Stimulated activated CD4-positive, alpha-beta T cell treated with anti-CD3 and anti-CD28 coated beads, Interleukin-12 subunit alpha, Interleukin-12 subunit beta, amount 100 ng/mL, for 4 hours (primary cell): ENCODE data around the gene MESP2.

Experiments used
- DNase-seq: peaks from one replicate; pipeline ENCODE4 v3.0.0-alpha.2; 2020

Gene MESP2

DNA sequence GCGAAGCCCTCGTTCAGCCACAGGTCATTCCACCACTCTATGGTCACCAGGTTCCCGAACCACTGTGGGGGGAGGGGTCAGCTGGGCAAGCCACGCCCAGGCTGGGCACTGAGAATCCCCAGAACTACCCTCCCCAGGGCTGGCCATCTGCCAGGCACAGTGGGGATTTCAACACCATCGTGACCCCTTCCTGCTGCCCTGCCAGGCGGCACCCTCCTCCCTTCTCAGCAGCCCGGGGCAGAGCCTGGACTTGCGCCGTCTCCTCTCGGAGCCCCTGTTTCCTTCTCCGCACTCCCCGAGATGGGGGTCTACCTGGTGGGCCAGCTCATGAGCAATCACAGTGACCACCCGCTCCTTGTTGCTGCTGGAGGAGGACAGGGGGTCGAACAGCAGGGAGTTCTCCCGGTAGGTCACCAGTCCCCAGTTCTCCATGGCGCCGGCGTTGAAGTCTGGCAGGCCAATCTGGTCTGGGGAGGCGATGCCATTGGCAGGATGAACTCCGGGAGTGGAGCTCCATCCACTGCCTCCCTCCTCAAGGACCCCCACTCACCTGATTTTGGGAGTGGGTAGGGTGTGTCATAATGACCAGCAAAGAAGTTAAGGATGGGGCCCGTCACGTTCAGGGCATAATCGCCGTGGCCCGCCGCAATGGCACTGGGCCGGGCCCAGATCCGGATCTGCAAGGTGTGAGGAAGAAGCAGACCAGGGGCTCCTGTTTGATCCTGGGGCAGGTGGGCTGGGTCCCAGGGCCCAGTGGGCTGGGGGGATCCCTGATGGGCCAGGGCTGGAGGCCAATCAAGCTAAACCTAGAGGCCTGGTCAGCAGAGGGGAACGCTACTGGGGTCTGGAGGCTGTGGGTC, 28.0 kb downstream of the MESP2 start:
- no peak for DNase-seq

DNA sequence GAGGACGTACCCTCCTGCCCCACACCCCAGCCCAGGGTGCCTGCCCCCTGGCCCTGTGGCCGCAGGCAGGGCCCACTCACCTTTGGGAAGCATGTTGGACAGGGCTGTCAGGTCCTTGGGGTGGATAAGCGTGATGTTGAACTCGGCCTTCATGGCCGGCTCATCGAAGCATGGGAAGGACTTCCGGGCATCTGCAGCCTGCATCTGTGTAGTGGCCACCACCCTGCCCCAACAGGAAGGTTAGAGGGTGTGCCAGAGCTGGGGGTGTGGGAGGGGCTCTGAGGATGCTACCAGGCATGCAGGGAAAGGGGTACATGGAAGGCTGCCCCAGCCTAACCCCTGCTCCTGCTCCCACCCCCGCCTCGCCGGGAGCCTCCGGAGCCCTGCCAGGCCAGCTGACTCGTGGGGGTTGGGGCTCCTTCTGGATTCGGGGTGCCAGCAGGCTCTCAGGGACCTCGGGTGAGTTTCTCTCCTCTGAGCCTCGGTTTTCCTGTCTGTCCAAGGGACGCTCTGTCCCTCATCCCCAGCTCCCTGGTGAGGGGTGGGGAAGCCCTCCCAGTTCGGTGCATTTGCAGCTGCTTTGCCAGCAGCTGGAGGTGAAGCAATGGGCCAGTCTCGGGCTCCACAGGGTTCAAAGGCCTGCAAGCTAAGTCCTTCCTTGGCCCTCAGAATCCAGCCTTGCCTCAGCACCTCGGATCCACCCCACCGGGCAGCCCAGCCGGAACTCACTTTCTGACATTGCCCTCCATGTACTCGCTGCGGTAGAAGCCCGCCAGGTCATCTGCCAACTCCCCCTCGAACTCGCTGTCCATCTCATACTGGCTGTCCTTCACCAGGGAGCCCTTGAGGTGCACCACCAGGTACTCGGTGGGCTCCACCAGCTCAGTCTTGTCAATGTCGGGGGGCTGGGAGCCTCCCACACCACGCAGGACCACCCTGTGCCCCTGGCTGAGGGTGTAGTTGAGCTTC, 29.4 kb downstream of the MESP2 start:
- no peak for DNase-seq

DNA sequence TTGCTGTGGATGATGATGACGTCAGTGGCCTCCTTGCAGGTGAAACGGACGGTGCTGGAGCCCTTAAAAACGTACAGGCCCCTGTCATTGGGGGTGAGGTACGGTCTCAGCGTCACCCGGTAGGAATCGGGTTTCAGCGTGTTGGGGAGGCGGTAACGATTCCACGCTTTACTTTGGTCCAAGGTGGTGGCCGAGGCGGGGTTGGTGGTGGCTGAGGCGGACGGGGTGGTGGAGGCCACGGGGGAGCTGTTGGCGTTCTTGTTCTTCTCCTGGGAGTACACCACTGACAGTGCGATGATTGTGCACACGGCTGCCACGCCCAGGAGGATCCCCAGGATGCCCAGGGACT, 30.1 kb downstream of the MESP2 start:
- no peak for DNase-seq

DNA sequence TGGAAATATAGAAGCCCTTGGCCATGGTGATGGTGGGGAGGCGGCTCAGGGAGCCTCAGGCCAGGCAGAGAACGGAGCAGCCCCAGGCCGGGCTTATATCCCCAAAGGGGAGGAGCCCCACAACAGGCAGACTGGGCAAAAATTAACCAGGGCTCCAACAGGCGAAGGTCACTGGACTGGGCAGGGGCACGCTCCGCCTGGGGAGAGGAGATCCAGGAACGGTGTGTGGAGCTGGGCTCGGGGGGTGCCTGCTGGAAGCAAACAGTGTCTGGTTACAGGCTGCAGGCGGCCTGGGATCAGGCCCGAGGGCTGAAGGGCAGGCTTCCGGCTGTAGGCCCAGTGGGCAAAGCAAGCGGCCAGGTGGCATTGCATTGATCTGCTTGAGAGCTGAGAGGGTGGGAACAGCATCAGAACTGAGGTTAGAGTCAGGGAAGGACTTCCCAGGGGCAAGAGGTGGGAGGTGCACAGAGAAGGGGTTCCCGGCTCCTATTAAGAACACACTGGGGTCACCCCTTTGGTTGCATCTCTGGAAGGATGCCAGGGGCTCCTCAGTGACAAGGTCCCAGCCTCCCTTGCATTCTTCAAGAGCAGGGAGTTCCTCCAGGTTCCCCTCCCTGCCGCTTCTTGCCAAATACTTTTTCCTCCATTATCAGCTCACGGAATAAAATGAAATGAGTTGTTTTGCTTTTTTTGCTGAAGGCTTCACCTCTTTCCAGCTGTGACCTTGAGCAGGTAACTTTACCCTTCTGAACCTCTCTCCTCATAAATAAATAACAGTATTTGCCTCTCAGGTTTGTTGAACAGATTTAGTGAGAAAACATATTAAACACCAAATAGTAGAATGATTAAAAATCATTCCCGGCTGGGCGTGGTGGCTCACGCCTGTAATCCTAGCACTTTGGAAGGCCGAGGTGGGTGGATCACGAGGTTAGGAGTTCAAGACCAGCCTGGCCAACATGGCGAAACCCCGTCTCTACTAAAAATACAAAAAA, 30.7 kb downstream of the MESP2 start:
- no peak for DNase-seq

DNA sequence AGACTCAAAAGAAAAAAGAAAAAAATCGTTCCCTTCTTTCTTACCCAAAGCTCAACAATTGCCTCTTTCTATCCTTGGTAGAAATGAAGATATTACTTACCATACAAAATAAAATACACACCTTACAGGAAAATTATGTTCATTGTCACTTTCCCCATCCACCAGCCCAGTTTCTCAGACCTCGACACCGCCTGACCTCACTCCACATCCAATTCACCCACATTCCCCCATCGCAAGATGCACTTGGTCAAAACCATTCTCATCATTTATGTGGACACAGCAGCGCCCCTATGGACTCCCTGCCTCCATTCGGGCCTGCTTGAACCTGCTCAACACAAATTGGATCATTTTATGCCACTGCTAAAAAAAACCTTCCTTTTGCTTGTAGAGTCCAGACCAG, 31.6 kb downstream of the MESP2 start:
- DNase-seq = no peak

DNA sequence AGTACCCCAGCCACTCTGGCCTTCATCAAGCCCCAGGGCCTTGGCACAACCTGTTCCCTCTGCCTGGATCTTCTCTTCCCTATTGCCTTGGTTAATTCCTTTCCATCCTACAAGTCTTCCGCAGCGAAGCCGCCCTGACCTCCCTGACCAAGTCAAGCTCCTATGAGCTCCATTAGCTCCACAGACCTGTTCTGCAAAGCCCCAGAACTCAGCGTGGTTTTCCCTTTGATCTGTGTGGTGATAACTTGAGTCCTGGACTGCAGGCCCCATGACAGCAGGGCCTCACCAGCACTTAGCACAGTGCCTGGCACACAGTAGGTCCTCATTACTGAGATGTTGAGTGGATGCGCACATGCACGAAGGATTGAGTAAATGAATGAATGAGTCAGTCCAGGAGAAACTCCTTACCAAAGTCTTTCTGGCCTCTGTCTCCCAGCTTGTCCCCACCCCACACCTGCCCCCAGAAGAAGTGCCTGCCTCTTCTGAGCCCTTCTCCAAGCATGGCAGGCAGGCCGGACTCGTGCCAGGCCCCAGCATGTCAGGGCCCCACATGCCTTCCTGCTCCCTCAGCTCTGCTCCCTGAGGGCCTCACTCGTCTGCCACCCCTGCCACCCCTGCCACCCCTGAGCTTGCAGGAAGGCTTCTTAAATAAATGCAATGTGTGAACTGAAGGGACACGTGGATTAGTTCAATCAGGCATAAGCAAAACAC, 32.2 kb downstream of the MESP2 start:
- no peak for DNase-seq

DNA sequence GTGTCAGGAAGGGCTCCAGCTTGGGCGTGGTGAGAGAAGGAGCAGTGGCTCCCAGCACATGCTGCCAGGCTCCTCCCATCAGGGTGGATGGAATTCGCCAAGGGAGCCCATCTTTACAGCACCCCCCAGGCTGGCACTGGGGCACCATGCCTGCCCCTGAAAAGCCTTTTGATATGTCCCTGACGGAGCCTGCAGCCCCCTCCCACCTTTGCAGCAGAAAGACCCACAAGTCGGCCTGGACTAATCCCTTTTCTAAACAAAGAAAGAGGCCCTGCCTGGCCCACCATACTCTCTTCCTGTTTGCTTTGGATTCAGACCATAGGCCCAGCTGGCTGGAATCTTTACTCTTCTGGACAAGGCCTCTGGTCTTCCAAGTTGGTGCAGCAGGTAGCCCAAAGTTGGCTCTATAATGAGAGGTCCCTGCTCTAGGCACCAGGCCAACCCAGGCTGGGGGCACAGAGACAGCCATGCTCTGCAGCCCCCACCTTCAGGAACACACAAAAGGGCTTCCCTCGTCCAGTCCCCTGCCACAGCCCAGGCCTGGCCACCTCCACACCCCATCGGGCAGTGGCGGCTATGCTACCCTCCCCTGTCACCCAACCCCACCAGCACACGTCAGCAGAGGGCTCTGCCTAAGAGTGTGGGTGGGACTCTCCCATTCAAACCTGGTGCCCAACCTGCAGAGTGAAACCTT, 33.1 kb downstream of the MESP2 start:
- no peak for DNase-seq

DNA sequence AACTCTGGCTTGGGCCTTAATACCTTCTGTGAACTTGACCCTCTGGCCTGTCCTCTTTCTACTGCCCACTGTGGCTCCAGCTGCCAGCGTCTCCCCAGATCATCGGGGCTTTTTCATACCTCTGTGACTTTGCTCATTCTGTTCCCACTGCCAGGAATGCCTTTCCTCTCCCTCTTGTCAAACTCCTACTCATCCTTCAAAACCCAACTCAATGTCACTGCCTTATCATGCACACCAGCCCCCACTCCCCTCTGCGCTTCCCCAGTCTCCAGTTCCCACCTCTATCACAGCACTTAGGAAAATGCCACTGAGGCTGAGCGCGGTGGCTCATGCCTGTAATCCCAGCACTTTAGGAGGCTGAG, 33.6 kb downstream of the MESP2 start:
- DNase-seq = no peak

DNA sequence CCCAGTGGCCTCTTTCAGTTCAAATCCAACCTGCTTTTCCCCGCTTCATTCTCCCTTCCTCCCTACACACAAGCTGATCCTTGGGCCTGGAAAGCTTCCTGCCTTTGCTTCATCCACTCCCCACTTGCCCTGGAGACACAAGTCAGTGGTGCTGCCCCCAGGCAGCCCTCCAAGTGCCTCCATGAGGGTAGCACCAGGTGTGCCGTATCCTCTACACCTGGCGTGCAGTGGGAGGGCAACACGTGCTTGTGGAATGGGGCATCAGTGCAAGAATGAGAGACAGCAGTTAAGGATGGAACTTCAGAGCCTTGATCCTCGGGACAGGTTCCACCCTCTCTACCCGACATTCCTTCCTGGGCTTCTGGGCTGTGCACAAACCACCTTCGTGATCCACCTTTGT, 34.7 kb downstream of the MESP2 start:
- no peak for DNase-seq

DNA sequence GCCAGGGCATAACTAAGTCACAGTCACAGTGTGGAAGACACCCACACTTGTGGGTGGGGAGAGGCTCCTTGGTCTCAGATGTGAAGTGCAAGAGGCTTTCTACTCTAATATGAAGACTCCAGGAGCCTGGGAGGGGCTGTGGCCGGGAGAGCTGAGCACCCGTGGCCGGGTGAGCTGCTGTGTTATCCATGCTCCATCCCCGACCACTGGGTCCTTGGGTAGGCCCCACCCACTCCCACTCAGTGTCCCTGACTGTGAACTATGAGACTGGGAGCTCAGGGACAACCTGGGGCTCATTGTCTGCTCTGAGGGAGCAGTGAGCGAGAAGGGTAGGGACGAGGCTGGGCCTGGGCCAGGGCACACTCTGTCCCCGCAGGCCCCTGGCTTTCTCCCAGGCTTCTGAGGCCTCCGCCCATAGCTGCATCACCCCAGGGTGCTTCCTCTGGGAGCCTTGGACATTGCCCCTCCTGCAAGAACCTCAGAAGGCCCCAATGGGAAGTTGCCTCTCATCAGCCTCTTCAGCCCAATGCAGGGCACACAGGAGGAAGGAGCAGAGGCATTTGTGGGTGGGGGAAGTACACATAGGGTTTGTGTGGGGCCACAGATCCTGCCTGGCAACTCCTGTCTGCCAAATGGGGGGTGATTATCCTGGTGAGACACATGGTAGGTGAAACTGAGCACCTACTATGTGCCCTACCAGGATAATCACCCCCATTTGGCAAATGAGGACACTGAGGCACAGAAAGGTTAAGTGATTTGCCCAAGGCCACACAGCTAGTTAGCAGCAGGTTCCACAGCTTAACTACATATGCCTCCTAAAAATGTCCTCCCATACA, 36.1 kb downstream of the MESP2 start:
- no peak for DNase-seq

DNA sequence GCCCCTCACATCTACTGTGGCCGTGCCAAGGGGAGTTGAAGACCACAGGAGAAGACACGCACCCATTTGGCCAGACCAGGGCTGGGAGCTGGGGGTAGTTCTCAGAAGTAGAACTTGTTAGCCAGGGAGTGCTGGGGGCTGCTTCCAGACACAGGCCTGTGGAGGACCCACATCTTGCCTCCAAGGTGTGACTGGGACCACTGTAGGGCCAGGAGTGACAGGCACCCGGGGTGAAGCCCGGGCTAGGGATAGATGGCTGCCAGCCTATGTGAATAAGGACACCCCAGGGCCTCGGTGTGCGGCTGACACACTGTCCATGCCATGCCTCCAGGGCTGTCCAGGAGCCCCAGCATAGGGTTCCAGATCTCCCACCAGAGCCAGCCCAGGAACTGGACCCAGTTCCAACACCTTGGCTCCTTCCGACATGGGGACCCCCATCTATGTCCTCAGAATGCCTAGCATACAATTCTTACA, 36.8 kb downstream of the MESP2 start:
- no peak for DNase-seq

DNA sequence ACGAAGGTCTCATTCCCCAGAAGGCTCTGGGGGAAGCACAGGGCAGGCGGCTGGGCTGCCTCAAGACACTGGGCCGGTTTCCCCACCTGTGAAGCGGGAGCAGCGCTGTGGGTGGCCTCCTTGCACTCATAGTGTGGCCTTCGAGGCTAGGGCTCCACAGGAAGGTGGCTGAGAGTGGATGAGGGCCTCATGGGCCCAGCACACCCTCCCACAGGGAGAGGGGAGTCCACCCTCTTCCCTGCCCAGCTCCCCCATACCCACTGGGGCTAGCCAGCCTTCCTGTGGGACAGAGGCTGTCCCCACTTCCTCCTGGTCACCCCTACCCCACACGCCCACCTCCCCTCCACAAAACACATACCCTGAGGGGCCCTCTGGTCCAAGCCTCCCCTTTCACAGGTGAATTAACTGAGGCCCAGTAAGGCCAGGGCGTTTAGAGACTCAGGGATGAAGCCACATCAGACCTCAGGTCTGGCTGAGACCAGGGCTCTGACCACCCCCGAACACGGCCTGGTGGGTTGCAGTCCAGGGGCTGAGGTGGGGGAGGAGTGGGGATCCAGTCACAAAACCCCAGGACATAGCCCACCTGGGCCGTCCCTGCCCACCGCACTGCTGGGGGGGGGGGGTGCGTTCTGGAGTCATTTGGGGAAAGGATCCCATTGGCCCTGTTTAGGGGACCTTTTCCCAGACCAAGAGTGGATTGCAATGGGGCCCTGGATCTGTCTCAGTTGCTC, 37.4 kb downstream of the MESP2 start:
- DNase-seq = no peak

DNA sequence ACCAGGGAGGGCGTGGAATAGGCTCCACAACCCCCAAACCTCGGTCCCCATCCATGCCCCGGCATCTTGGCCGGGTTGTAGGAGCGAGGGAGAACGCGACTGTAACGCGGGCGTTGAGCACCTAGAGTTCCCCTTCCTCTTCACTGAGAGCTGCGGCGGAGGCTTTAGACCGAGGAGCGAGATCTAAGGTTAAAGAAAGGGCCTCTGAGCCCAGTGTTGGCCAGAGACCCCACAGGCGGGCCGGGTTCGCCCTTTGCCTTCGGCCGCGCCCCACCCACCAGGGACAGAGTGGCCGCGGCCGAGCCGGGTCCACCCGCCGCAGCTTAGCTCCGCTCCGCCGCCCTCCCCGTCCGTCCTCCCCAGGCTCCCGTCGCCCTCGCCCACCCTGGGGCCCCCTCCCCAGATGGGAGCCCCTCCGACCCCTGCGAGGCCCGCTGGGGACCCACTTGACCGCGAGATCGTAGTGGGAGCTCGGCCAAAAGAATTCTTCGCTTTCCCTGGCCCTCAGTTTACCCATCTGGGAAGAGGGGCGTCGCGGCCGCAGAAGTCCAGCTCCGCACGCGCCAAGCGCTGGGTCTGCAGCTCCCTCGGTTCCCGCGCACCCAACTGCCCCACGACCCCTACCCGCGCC, 38.1 kb downstream of the MESP2 start:
- no peak for DNase-seq

DNA sequence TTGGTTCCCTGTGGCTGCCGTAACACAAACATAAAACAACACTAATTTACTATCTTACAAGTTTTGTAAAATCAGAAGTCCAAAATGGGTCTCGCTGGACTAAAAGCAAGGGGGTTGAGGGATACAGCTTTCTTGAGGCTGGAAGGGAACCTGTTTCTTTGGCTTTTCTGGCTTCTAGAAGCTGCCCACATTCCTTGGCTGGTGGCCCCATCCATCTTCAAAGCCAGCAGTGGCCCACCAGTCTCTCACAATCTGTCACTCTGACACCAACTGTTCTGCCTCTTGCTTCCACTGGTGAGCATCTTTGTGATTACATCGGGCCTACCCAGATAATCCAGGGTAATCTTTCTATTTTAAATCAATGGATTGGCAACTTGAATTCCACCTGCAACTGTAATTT, 39.6 kb downstream of the MESP2 start:
- no peak for DNase-seq

DNA sequence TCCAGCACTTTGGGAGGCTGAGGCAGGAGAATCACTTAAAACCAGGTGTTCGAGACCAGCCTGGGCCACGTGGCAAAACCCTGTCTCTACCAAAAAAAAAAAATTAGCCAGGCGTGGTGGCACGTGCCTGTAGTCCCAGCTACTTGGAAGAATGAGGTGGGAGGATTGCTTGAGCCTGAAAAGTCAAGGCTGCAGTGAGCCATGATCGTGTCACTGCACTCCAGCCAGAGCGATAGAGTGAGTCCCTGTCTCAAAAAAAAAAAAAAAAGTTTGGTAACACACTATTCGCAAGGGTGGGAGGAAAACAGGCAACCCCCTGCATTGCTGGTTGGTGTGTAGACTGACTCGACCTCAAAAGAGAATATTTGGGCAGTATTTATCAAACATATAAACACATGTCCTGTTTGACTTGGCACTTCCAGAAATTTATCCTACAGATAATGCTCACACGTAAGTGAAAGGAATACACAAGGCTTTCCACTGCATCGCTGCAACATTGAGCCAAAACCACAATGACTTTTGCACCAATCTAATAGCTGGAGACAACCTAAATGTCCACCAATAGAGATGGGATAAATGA, 41.7 kb downstream of the MESP2 start:
- DNase-seq = no peak

DNA sequence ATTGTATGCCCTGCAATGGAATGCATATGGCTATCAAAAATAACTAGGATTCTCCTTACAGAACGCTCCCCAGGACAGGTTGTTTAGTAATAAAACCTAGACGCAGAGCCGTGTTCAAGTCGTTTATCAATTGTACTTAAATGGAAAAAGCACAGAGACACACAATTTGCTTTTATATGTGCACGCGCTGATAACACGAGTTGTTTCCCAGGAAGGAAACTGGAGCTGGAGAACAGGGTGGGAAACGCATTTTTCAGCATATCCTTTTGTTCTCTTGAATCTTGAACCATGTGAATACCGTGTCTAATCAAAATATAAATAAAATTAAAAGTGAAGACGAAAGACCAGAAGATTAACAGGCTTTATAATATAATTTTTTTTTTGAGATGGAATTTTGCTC, 42.2 kb downstream of the MESP2 start:
- no peak for DNase-seq

DNA sequence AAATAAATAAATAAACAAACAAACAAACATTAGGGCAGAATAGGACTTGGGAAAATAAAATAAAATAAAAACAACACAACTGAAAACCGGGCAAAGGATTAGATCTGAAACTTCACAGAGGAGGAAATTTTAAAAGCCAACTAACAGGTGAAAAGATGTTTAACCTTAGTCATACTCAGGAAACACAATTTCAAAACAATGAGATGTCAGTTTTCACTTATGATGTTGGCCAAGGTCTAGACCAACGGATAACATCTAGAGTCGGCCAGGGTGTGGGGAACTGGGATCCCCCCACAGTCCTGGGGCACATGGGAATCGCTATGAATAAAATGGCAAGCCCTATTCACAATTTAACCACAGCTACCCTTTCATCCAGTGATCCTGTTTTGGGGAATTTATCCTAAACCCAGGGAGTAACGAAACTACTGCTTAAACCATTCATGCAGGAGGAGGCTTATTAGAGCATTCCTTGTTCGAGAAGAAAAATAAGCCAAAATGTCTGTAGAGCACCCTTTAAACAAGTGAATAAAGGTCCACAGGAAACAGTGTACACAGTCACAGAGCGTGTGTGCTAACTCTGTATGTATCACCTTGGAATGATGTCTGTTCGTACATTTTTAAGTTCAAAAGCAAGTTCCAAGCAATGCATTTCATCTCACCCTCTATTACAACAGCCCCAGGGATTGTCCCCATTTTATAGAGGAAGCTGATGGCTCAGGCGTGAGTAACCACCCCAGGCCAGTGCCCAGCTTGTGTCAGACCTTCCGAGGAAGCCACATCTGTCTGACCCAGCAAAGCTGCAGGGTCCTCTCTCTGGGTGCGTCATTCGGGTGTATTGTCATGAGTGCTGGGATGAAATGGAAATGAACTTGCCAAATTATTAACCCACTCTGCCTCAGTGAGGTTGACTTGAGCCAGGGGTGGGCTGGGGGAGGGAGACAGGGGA, 44.8 kb downstream of the MESP2 start:
- no peak for DNase-seq

DNA sequence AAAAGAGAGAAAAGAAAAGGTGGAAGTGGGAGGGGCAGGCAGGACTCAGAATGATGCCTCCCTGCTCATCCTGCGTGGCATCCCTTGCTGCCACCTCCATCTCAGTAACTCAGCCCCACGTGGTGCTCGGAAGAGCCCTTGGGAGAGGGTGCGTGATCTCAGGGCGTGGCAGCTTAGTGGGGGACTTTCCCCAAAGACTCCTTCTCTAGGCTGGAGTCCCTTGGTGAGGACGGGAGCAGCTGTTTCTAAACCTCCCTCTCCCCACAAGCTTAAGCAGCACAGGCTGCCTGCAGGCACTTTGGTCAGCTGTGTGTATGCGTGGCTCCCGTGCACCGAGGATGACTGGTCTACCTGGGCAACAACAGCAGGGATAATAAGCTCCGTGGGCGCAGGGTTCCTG, 45.9 kb downstream of the MESP2 start:
- no peak for DNase-seq
